ENCODE measurements around the gene SPATS2. TPM values are rescaled to one million over a fixed set of nuclear protein-coding genes. Genes with fewer than 3 reads are reported as not detected.

Gene SPATS2
- total RNA-seq, 1 donor from 2014 or later, result 43.9 TPM

DNA sequence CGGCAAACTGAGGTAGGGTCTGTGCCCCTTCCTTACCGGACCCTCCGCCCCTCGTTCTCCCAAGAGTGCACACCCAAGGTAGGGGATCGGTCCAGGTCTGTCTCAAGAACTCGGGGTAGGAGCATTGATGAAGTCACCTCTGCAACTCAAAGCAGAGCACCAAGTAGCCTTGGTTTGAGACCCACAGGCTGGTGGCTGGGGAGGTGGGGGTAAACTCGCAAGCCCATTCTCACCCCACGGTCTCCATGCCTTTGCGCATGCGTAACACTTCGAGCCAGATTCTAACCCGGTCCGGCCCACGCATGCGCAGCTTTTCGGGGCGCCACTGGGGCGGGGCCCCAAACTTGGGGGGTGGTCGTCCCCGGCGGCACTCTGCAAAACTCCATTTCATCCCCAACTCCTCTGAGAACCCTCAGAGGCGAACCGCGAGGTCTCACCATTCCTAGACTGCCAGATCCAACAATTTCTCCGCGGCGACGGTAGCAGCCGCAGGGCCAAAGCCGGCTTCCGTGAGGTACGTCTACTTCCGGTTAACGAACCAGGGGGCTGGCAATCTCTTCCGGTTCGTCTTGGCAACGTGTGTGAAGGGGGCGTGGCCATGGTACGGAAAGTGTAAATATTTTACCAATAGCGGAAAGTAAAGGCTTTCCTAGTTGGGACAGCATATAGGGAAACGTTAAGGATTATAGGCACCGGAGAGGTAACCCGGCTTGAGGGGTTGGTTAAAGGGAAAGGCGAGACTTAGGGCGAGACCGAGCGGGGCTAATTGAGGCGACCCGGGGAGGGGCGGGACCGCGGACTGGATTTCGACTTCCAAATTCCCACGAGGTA, 200.6 kb downstream of the SPATS2 start, which contains the start of gene MCRS1:
TSS of gene MCRS1 (minus strand) at position 532 of the 831 bp plus-strand sequence. CDS start 1,411 bp downstream, outside the sequence.
- H3K4me3 Mint-ChIP-seq (ENCODE audit: unreplicated experiment), result peak within 1 kb of the TSS; percentile 100
- TF ChIP-seq, protein P1, sequence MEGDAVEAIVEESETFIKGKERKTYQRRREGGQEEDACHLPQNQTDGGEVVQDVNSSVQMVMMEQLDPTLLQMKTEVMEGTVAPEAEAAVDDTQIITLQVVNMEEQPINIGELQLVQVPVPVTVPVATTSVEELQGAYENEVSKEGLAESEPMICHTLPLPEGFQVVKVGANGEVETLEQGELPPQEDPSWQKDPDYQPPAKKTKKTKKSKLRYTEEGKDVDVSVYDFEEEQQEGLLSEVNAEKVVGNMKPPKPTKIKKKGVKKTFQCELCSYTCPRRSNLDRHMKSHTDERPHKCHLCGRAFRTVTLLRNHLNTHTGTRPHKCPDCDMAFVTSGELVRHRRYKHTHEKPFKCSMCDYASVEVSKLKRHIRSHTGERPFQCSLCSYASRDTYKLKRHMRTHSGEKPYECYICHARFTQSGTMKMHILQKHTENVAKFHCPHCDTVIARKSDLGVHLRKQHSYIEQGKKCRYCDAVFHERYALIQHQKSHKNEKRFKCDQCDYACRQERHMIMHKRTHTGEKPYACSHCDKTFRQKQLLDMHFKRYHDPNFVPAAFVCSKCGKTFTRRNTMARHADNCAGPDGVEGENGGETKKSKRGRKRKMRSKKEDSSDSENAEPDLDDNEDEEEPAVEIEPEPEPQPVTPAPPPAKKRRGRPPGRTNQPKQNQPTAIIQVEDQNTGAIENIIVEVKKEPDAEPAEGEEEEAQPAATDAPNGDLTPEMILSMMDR (IDR thresholded peaks at IDR 0.05; ENCODE audit: partially characterized antibody, unreplicated experiment), result no peak
- H3K9me3 Mint-ChIP-seq (ENCODE audit: unreplicated experiment), result peaks cover 5% of the 10 kb centered on the region
- peaks cover 20% of the 10 kb centered on the region for H3K4me1 Mint-ChIP-seq (ENCODE audit: low read depth, unreplicated experiment)
- peaks cover 5% of the 10 kb centered on the region for H3K36me3 Mint-ChIP-seq (ENCODE audit: unreplicated experiment)
- H3K27me3 Mint-ChIP-seq (ENCODE audit: unreplicated experiment), result peaks cover 8% of the 10 kb centered on the region
- peak; percentile 80 for DNase-seq
- H3K27ac Mint-ChIP-seq (ENCODE audit: unreplicated experiment), result peak within 1 kb of the TSS; percentile 98

DNA sequence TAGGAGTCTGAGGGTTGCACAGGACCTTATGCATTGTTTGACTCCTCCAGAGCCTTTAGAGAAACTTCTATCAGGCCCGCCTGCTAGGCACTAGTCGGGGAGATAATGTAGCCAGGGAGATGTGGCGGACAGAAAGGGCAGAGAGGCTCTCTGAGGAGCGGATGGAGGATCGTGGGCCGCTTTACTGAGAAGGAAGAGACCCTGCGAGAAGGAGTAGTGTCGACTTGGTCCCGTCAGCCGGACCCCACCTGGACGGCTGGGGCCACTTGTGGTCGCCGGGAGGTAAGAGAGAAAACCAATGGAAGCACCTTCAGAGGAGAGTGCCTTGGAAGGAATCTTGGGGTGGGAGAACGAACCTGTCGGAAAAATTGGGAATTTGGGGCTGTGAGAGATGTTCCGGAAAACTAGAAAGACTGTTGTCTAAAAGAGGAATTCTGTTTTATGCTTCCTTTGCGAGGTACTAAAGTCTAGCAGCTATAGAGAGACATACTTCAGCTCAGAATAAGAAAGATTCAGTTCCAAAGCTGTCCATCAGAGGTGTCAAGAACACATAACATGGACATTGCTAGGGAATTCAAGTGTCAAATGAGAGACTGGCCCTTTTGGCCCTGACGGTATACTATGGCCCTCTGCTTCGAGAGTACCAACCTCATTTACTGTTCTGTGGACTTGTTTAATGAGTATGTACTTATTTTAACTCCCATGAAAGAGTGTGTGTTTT, 201.3 kb downstream of the SPATS2 start:
- H3K36me3 Mint-ChIP-seq (ENCODE audit: unreplicated experiment), result peaks cover 5% of the 10 kb centered on the region
- H3K4me1 Mint-ChIP-seq (ENCODE audit: low read depth, unreplicated experiment), result peaks cover 19% of the 10 kb centered on the region
- H3K27ac Mint-ChIP-seq (ENCODE audit: unreplicated experiment), result peak overlapping the region; percentile 98
- no peak for DNase-seq
- H3K4me3 Mint-ChIP-seq (ENCODE audit: unreplicated experiment), result peak overlapping the region; percentile 100
- peaks cover 5% of the 10 kb centered on the region for H3K9me3 Mint-ChIP-seq (ENCODE audit: unreplicated experiment)
- H3K27me3 Mint-ChIP-seq (ENCODE audit: unreplicated experiment), result peaks cover 7% of the 10 kb centered on the region
- TF ChIP-seq, protein P1 (IDR thresholded peaks at IDR 0.05; ENCODE audit: partially characterized antibody, unreplicated experiment), result no peak

Other genes with a start within 250 kb of the SPATS2 start
- gene TUBA1B, start 236.1 kb upstream of the SPATS2 start, total RNA-seq (ENCODE audit: unreplicated experiment), result 924 TPM
- 7,184 TPM for gene TUBA1A, start 178.4 kb upstream of the SPATS2 start, total RNA-seq (ENCODE audit: unreplicated experiment)
- 66.7 TPM for gene TUBA1C, start 102.4 kb upstream of the SPATS2 start, total RNA-seq (ENCODE audit: unreplicated experiment)
- gene PRPH, start 72.3 kb upstream of the SPATS2 start, total RNA-seq (ENCODE audit: unreplicated experiment), result 2,189 TPM
- gene TROAP, start 44.2 kb upstream of the SPATS2 start, total RNA-seq (ENCODE audit: unreplicated experiment), result 11.7 TPM
- 4.8 TPM for gene C1QL4, start 30.3 kb upstream of the SPATS2 start, total RNA-seq (ENCODE audit: unreplicated experiment)
- gene DNAJC22, start 20.6 kb upstream of the SPATS2 start, total RNA-seq (ENCODE audit: unreplicated experiment), result 4.5 TPM
- 5.9 TPM for gene KCNH3, start 171.6 kb downstream of the SPATS2 start, total RNA-seq (ENCODE audit: unreplicated experiment)
- 103 TPM for gene MCRS1, start 200.7 kb downstream of the SPATS2 start, total RNA-seq (ENCODE audit: unreplicated experiment)
- not detected for gene FAM186B, start 238.2 kb downstream of the SPATS2 start, total RNA-seq (ENCODE audit: unreplicated experiment)